Measurements from ENCODE around the gene RAB1B.

Gene RAB1B

DNA sequence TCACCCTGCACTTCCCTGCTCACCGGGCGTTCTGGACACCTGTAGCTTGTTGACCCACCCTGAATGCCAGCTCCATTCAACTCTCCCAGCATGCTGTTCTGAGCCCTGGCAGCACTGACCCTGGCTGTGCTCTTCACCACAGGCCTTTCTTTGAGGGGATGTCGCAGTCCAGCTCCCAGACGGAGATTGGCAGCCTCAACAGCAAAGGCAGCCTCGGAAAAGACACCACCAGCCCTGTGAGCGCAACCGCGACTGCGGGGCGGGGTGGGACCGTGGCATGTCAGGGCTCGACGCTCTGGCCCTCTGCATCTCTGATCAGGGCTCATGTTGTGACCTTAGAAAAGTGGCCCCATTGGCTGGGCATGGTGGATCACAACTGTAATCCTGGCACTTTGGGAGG is 47.4 kb upstream of the RAB1B start:
- ChIA-PET POLR2A (interaction anchor here (1.3 to 3.9 kb wide), 2 partner anchors 47 to 68 kb away, joined by 4 to 15 read pairs; partner anchors contain the start of genes RAB1B and YIF1A), CTCF (interaction anchor here (0.5 to 1.7 kb wide), 5 partner anchors 9 to 746 kb away, joined by 3 to 10 read pairs (median 5); no protein-coding TSS in a partner anchor)
- TF ChIP-seq NFRKB (IDR thresholded peaks at IDR 0.05) (no peak), ELF4 (IDR thresholded peaks at IDR 0.05) (no peak), L3MBTL2 (conservative IDR thresholded peaks at IDR 0.05) (no peak), FOXK2 (IDR thresholded peaks at IDR 0.05) (no peak), FOXM1 (IDR thresholded peaks at IDR 0.05; ENCODE audit: borderline replicate concordance) (no peak), BHLHE40 (IDR thresholded peaks at IDR 0.05; ENCODE audit: borderline replicate concordance) (no peak)
- DNase-seq (ENCODE audit: extremely low spot score): no peak

DNA sequence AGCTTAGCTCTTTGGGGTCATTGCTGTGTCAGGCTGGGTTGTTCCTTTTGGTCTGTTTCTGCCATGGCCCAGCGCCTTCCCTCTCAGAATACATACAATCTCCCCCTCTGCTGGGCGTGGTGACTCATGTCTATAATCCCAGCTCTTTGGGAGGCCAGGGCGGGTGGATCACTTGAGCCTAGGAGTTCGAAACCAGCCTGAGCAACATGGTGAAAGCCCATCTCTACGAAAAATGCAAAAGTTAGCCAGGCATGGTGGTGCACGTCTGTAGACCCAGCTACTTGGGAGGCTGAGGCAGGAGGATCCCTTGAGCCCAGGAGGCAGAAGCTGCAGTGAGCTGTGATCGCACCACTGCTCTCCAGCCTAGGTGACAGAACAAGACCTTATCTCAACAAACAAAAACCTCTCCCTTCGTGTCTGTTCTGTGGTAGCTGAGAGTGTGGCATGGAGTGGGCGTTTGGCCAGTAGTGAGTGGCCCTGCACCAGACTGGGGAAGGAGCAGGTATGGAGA is 46.7 kb upstream of the RAB1B start:
- TF ChIP-seq FOXK2 (IDR thresholded peaks at IDR 0.05): no peak
- no peak for TF ChIP-seq ELF4 (IDR thresholded peaks at IDR 0.05)
- TF ChIP-seq ARNT (IDR thresholded peaks at IDR 0.05): no peak
- TF ChIP-seq FOXA1 (IDR thresholded peaks at IDR 0.05): no peak
- TF ChIP-seq SUZ12 (IDR thresholded peaks at IDR 0.05): no peak
- no peak for TF ChIP-seq TARDBP (IDR thresholded peaks at IDR 0.05)
- TF ChIP-seq LEF1 (IDR thresholded peaks at IDR 0.05; ENCODE audit: borderline replicate concordance): no peak
- TF ChIP-seq SP1 (IDR thresholded peaks at IDR 0.05): no peak
- TF ChIP-seq ZNF384 (IDR thresholded peaks at IDR 0.05): no peak
- no peak for TF ChIP-seq L3MBTL2 (conservative IDR thresholded peaks at IDR 0.05)
- TF ChIP-seq, protein P1, sequence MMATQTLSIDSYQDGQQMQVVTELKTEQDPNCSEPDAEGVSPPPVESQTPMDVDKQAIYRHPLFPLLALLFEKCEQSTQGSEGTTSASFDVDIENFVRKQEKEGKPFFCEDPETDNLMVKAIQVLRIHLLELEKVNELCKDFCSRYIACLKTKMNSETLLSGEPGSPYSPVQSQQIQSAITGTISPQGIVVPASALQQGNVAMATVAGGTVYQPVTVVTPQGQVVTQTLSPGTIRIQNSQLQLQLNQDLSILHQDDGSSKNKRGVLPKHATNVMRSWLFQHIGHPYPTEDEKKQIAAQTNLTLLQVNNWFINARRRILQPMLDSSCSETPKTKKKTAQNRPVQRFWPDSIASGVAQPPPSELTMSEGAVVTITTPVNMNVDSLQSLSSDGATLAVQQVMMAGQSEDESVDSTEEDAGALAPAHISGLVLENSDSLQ (IDR thresholded peaks at IDR 0.05): no peak
- no peak for TF ChIP-seq HDGF (IDR thresholded peaks at IDR 0.05; ENCODE audit: borderline replicate concordance)
- DNase-seq (ENCODE audit: extremely low spot score): no peak
- ChIA-PET CTCF (interaction anchor here (0.5 to 1.7 kb wide), 15 partner anchors 8 to 701 kb away, joined by 3 to 10 read pairs (median 3); partner anchors contain the start of genes CNIH2 and RAB1B), POLR2A (interaction anchor here (0.6 to 3.9 kb wide), 2 partner anchors 46 to 67 kb away, joined by 3 to 15 read pairs; partner anchors contain the start of genes RAB1B and YIF1A)

DNA sequence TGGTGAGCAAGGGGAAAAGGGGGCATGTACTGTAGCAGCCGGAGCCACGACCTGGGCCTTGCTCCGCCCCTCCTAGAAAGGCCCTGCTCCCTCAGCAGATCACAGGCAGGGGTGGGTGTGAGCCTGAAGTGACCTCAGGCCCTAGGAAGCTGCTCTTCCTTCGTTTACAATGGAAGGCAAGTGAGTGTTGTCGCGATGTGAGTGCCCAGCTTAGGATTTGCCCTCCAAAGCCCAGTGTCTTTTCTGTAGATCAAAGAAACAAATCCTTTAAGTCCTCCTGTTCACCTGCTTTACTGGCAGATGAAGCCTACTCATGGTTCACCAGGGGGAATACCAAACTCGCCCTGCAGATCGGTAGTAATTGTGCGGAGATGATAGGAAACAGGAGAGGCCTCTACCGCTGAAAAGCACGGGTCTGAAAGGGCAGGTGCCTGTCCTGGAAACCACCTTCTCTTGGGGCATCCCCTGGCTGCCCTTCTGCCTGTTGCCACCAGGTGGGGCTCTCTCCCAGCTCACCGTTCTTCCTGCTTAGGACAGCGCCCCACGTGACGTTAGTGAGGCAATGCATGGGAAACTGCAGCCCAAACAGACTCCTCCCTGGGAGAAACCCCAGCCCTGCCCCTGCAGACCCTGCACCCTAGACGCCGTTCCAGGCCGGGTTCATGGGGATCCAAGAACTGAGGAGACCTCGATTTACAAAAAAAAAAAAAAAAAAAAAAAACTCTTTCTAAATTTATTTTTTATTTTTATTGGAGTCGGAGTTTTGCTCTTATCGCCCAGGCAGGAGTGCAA is 45.9 kb upstream of the RAB1B start:
- CTCF ChIA-PET: interaction anchor here (0.6 to 1.7 kb wide), 17 partner anchors 14 to 232 kb away, joined by 3 to 10 read pairs (median 3); partner anchors contain the start of genes CNIH2 and RAB1B
- peak; percentile 94 for DNase-seq (ENCODE audit: extremely low spot score)
- no peak for TF ChIP-seq FOXA1 (IDR thresholded peaks at IDR 0.05)
- TF ChIP-seq ZNF384 (IDR thresholded peaks at IDR 0.05): no peak
- POLR2A ChIA-PET: interaction anchor here (0.6 to 3.9 kb wide), 2 partner anchors 45 to 66 kb away, joined by 3 to 15 read pairs; partner anchors contain the start of genes RAB1B and YIF1A

DNA sequence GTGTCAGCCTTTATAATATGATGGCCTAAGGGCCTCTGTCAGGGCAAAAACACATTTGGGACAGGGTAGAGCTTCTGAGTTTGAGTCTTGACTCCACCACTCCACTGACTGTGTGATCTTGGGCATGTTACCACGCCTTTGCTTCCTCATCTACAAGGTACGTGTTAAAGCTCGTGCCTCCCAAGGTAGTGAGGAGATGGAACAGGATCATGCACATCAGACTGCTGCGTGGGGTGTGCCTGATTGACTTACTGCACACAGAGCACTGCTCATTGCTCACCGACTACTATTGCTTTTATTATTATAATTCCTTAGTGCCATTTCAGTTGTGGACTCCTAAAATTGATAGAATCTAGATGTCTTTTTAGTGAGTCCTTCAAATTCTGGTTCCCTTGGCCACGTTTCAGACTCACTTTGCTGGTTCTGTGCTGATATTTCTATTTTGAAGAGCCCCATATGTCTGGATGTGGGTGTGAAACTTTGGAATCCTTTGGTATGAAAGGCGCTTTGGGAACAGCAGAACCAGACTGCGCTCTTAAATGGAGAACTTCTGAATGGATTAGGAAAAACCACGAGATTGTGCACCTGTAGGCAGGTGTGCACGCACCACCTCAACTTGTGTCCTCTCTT is 44.1 kb upstream of the RAB1B start:
- TF ChIP-seq CTBP1 (IDR thresholded peaks at IDR 0.05; ENCODE audit: borderline replicate concordance): no peak
- DNase-seq (ENCODE audit: extremely low spot score): no peak
- ChIA-PET POLR2A (interaction anchor here (3.9 kb wide), 1 partner anchor 43 kb away, joined by 15 read pairs; the partner anchor contains the start of gene RAB1B), CTCF (interaction anchor here (1.0 kb wide), 1 partner anchor 193 kb away, joined by 3 read pairs; no protein-coding TSS in a partner anchor)

DNA sequence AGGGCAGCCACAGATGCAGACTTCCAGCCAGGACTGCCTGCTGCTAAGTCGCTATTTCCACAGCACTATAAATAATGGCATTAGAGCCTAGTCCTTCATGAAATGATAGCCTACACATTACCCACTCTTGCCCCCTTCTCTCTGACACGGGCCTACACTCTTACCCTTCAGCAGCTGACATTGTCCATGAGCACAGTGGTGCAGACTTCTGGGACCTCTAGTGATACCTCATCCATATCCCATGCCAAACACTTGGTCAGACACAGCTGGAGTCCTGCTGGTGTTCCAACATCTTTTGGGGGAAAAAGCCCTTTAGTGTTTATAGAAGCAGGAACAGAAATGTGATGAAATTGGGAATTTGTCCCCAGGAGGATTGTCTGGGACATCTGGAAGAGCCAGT is 43.4 kb upstream of the RAB1B start:
- TF ChIP-seq TARDBP (IDR thresholded peaks at IDR 0.05) (no peak), FOXA1 (IDR thresholded peaks at IDR 0.05) (no peak), ARNT (IDR thresholded peaks at IDR 0.05) (no peak), ELF4 (IDR thresholded peaks at IDR 0.05) (no peak), HDGF (IDR thresholded peaks at IDR 0.05; ENCODE audit: borderline replicate concordance) (no peak), L3MBTL2 (conservative IDR thresholded peaks at IDR 0.05) (no peak), SUZ12 (IDR thresholded peaks at IDR 0.05) (no peak), LEF1 (IDR thresholded peaks at IDR 0.05; ENCODE audit: borderline replicate concordance) (no peak), NFRKB (IDR thresholded peaks at IDR 0.05) (no peak), CTBP1 (IDR thresholded peaks at IDR 0.05; ENCODE audit: borderline replicate concordance) (no peak), FOXK2 (IDR thresholded peaks at IDR 0.05) (no peak)
- TF ChIP-seq, protein P1 (IDR thresholded peaks at IDR 0.05): no peak
- DNase-seq (ENCODE audit: extremely low spot score): no peak
- POLR2A ChIA-PET: no interaction called here
- CTCF ChIA-PET: no interaction called here

DNA sequence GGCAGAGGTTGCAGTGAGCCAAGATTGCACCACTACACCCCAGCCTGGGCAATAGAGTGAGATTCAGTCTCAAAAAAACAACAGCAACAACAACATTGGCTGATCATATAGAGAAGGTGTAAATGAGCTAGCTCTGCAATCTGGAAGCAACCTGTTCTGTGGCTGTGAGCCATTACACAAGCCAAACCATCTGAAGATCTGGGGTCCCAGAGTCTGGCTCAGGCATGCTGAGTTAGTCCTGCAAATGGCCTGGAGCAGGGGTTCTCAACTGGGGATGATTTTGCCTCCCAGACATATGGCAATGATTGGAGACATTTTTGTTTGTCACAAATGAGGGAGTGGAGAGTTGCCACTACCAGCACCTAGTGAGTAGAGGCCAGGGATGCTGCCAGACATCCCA is 42.3 kb upstream of the RAB1B start:
- TF ChIP-seq CTBP1 (IDR thresholded peaks at IDR 0.05; ENCODE audit: borderline replicate concordance) (no peak), ZNF384 (IDR thresholded peaks at IDR 0.05) (no peak), FOXM1 (IDR thresholded peaks at IDR 0.05; ENCODE audit: borderline replicate concordance) (no peak), HDGF (IDR thresholded peaks at IDR 0.05; ENCODE audit: borderline replicate concordance) (no peak), FOXK2 (IDR thresholded peaks at IDR 0.05) (no peak), LEF1 (IDR thresholded peaks at IDR 0.05; ENCODE audit: borderline replicate concordance) (no peak), ARNT (IDR thresholded peaks at IDR 0.05) (no peak), NFRKB (IDR thresholded peaks at IDR 0.05) (no peak), SUZ12 (IDR thresholded peaks at IDR 0.05) (no peak)
- TF ChIP-seq, protein P1 (IDR thresholded peaks at IDR 0.05): no peak
- ChIA-PET CTCF (no interaction called here), POLR2A (no interaction called here)
- no peak for DNase-seq (ENCODE audit: extremely low spot score)
